IPS-20b (cell line): ENCODE measurements around the gene ACOXL.

ENCODE experiments used
- H3K27ac ChIP-seq: one replicate; pipeline ENCODE4 v1.5.1; 2013; ENCODE audit warnings: low read length
- H3K27me3 ChIP-seq: 2 replicates; pipeline ENCODE4 v1.6.1; 2013; ENCODE audit warnings: mild to moderate bottlenecking, low read length, inconsistent platforms; ENCODE audit not compliant: insufficient read depth
- H3K36me3 ChIP-seq: 2 replicates; pipeline ENCODE4 v1.6.1; 2013; ENCODE audit warnings: low read depth, mild to moderate bottlenecking, inconsistent platforms, low read length, moderate library complexity; ENCODE audit not compliant: insufficient read depth
- H3K4me1 ChIP-seq: 2 replicates; pipeline ENCODE4 v1.6.1; 2013; ENCODE audit warnings: mild to moderate bottlenecking, control low read depth, inconsistent platforms, low read length, moderate library complexity; ENCODE audit not compliant: insufficient read depth
- H3K4me3 ChIP-seq: 2 replicates; pipeline ENCODE4 v1.5.1; 2013; ENCODE audit warnings: mild to moderate bottlenecking, low read length, inconsistent platforms
- H3K9ac ChIP-seq: 2 replicates; pipeline ENCODE4 v1.6.1; 2013; ENCODE audit warnings: low read depth, mild to moderate bottlenecking, inconsistent platforms, low read length, moderate library complexity
- H3K9me3 ChIP-seq: 2 replicates; pipeline ENCODE4 v1.6.1; 2013; ENCODE audit warnings: mild to moderate bottlenecking, low read depth, low read length, inconsistent platforms; ENCODE audit not compliant: insufficient read depth

The ACOXL gene

DNA sequence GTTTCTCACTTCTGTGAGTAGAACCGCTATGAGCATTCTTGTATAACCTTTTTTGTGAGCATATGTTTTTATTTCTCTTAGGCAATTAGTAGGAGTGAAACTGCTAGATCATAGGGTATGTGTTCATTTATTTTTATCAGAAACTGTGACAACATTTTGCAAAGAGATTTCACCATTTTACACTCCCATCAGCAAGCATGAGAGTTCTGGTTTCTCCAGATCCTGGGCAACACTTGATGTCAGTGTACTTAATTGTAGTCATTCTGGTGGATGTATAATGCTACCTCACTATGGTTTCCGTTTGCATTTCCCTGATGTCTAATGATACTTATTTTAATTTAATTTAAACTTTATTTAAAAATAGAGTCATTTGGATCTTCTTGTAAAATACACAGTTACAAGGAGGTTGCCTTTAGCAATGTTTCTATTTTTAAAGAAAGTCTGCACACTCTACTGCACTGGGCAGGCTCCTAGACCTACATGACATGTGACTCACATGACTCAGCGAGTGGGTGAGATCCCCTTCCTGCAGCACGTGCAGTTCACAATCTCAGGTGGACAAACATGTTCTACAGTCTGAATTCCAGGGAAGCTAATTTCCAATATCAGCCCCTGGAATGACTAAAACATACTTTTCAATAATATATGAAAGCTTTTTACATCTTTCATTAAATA lies 261.3 kb downstream of the ACOXL start:
- Histone ChIP-seq H3K27me3 (no peaks in the 10 kb centered on the region), H3K4me1 (peaks cover 8% of the 10 kb centered on the region; the same call in 1 of the 2 replicates), H3K4me3 (no peak overlapping the region), H3K9ac (no peak overlapping the region), H3K27ac (no peak overlapping the region), H3K36me3 (peaks cover 6% of the 10 kb centered on the region; the same call in 1 of the 2 replicates), H3K9me3 (no peaks in the 10 kb centered on the region)

GRCh38 chr2:110994250-110994961 lies 262.0 kb downstream of the ACOXL start:
- H3K4me1 ChIP-seq: peaks cover 8% of the 10 kb centered on the region; the same call in 1 of the 2 replicates
- H3K4me3 ChIP-seq: no peak overlapping the region
- no peaks in the 10 kb centered on the region for H3K27me3 ChIP-seq
- H3K9me3 ChIP-seq: no peaks in the 10 kb centered on the region
- no peak overlapping the region for H3K9ac ChIP-seq
- H3K36me3 ChIP-seq: peaks cover 6% of the 10 kb centered on the region; the same call in 1 of the 2 replicates
- H3K27ac ChIP-seq: no peak overlapping the region

GRCh38 chr2:110995911-110996310 lies 263.5 kb downstream of the ACOXL start:
- Histone ChIP-seq H3K4me1 (peaks cover 8% of the 10 kb centered on the region; the same call in 1 of the 2 replicates), H3K9ac (no peak overlapping the region), H3K27me3 (no peaks in the 10 kb centered on the region), H3K27ac (no peak overlapping the region), H3K9me3 (no peaks in the 10 kb centered on the region), H3K36me3 (peaks cover 12% of the 10 kb centered on the region; the same call in 1 of the 2 replicates), H3K4me3 (no peak overlapping the region)

DNA sequence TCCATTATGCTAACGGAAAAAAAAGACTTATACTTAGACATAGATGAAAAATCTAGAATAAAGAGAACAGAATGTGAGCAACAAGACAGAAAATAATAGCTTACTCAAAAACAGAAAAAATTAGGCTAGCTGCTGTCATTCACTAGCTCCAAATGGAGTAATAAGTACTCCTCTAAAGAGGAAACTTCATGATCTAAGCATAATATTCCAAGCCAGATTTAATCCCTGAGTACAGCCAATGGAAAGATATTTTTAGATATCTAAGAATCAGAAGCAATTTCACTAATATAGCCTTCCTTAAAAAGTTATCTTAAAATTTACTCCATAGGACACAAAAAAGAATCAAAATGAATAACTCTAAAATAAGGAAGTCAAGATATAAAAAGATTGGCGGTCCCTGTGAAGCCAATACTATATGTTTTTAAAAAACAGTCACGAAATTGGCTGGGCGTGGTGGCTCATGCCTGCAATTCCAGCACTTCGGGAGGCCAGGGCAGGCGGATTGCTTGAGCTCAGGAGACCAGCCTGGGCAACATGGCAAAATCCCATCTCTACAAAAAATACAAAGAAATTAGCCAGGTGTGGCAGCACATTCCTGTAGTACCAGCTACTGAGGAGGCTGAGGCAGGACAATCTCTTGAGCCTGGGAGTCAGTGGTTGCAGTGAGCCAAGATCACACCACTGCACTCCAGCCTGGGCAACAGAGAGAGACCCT lies 265.1 kb downstream of the ACOXL start:
- Histone ChIP-seq H3K9me3 (no peaks in the 10 kb centered on the region), H3K4me1 (peaks cover 8% of the 10 kb centered on the region; the same call in 1 of the 2 replicates), H3K4me3 (no peak overlapping the region), H3K9ac (no peak overlapping the region), H3K36me3 (peaks cover 12% of the 10 kb centered on the region; the same call in 1 of the 2 replicates), H3K27me3 (no peaks in the 10 kb centered on the region), H3K27ac (no peak overlapping the region)

DNA sequence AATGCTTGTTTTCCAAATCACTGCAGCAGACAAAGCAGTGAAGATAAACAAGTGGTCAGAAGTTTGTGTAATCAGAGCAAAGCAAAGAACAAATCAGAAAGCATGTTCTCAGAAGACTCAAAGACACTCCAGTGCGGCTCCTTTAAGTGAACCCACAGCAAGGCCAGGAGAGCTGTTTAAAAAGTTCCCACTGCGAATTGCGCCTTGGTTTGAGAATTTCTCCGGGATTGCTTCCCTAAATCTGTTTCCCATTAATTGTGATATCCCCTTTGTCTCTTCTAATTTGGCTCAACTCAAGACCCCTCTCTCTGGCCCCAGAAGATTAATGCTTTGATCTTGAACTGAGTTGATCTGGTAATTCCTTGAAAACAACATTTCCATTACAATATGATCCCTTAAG lies 265.9 kb downstream of the ACOXL start:
- H3K27me3 ChIP-seq: no peaks in the 10 kb centered on the region
- H3K9me3 ChIP-seq: no peaks in the 10 kb centered on the region
- no peak overlapping the region for H3K27ac ChIP-seq
- H3K4me3 ChIP-seq: no peak overlapping the region
- peaks cover 8% of the 10 kb centered on the region; the same call in 1 of the 2 replicates for H3K4me1 ChIP-seq
- H3K9ac ChIP-seq: no peak overlapping the region
- H3K36me3 ChIP-seq: peaks cover 12% of the 10 kb centered on the region; the same call in 1 of the 2 replicates

DNA sequence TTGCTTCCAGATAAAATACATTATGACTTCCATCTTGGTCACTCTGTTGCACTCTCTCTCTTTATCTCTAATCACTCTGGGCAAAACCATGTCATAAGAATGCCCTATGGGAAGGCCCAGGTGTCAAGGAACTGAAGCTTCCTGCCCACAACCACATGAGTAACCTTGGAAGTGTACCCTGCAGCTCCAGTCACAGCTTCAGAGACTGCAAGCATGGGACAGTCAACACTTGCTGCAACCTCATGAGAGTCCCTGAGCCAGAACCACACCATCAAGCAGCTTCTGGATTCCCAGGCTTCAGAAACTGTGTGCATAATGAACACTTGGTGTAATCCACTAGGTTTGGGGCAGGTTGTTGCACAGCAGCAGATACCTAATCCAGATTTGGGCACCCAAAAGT lies 267.3 kb downstream of the ACOXL start:
- Histone ChIP-seq H3K27ac (no peak overlapping the region), H3K9me3 (no peaks in the 10 kb centered on the region), H3K27me3 (no peaks in the 10 kb centered on the region), H3K36me3 (peaks cover 12% of the 10 kb centered on the region; the same call in 1 of the 2 replicates), H3K4me3 (no peak overlapping the region), H3K4me1 (peaks cover 8% of the 10 kb centered on the region; the same call in 1 of the 2 replicates), H3K9ac (no peak overlapping the region)

- Histone ChIP-seq H3K27ac (no peak overlapping the region), H3K36me3 (no peaks in the 10 kb centered on the region), H3K27me3 (no peaks in the 10 kb centered on the region), H3K9me3 (no peaks in the 10 kb centered on the region), H3K4me1 (no peaks in the 10 kb centered on the region), H3K4me3 (no peak overlapping the region), H3K9ac (no peak overlapping the region)
These were observed 272.9 kb downstream of the ACOXL start for GRCh38 chr2:111005307-111005706.

DNA sequence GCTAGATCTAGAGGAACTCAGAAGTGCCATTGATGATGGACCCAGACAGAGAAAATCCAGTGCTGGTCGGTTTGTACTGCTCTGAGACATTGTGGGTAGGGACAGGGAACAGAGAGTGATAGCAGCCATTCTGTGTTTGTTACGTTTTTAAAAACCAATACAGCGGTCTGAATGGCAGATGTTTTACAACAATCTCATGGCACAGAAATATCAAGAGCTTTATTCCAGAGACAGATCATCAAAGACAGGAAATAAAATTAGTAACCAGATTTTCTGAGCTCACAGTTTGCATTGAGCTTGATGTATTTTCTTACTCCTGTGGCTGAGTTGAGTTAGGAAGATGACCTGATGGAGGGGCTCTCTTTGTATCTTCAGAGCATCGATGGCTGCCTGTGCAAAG lies 273.4 kb downstream of the ACOXL start:
- Histone ChIP-seq H3K4me1 (no peaks in the 10 kb centered on the region), H3K27ac (no peak overlapping the region), H3K9me3 (no peaks in the 10 kb centered on the region), H3K9ac (no peak overlapping the region), H3K27me3 (no peaks in the 10 kb centered on the region), H3K36me3 (no peaks in the 10 kb centered on the region), H3K4me3 (no peak overlapping the region)

DNA sequence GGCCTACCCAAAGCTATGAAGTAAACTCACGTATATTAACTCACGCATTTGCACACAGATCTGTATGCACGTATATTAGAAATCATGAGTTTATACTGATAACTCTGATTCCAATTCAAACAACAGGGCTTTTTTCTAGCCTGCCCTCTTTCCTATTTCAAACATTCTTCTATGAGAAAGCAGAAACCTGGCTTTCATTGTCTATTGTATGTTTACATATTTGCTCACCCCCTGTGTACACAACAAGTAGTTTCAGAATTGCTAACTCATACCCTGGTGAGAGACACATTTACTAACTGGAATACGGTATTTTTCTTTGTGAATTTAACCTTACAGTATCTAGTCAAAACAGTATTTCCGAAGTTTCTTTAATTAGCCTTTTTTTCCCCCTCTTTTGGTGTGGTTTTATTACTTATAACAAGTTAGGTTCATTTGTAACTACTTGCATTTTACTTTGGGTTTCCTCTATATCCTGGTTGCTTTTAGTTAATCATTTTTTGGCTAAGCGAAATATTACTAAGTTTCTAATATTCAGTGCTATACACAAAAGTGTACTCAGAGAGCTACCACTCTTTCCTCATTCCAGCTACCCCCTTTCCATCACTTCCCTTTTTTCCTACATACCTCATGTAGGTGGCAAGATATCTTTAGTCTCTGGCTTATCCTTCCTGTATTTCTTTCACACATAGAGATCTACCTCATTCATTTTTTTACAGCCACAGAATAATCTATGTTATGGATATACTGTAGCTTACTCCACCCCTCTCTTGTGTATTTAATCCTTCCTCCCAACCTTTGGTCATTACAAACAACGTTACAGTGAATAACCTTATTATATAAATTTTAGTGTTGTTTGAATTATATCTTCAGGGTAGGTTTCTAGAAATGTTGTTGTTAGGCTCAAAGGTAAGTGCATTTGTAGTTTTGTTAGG lies 275.6 kb downstream of the ACOXL start:
- Histone ChIP-seq H3K27ac (no peak overlapping the region), H3K36me3 (no peaks in the 10 kb centered on the region), H3K9me3 (peaks cover 7% of the 10 kb centered on the region; the same call in 1 of the 2 replicates), H3K4me1 (no peaks in the 10 kb centered on the region), H3K9ac (no peak overlapping the region), H3K27me3 (no peaks in the 10 kb centered on the region), H3K4me3 (no peak overlapping the region)

DNA sequence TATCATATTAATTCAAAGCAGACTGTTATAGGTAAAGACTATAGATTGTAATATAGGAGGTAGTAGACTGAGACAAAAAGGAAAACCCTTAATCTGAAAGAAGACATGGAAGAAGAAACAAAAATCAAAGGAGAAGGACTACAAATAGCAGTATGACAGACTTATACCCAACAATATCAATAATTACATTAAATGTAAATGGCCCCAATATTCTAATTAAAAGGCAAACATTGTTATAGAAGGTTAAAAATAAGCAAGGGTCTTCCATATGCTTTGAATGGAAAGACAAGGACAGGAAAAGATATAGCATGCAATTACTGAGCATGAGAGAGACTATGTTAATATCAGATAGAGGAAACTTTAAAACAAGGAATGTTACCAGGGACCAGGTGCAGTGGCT lies 278.8 kb downstream of the ACOXL start:
- peaks cover 20% of the 10 kb centered on the region; the same call in 1 of the 2 replicates for H3K9me3 ChIP-seq
- no peaks in the 10 kb centered on the region for H3K27me3 ChIP-seq
- no peaks in the 10 kb centered on the region for H3K4me1 ChIP-seq
- H3K9ac ChIP-seq: no peak overlapping the region
- H3K36me3 ChIP-seq: no peaks in the 10 kb centered on the region
- H3K27ac ChIP-seq: no peak overlapping the region
- no peak overlapping the region for H3K4me3 ChIP-seq
